Muscle layer of duodenum (tissue), 2 donors: Measurements from ENCODE around the gene PKD1.

Experiments used
- H3K27ac ChIP-seq: one replicate; pipeline ENCODE4 v1.7.0; 2013; ENCODE audit warnings: mild to moderate bottlenecking, low read length
- H3K27me3 ChIP-seq: one replicate; pipeline ENCODE4 v1.7.0; 2013; ENCODE audit warnings: low read depth, mild to moderate bottlenecking, control low read depth, low read length
- H3K36me3 ChIP-seq, 2 donors: one replicate each; pipeline ENCODE4 v1.7.0; 2013; ENCODE audit warnings: low read length in 2 of 2, control low read depth in 1 of 2, mild to moderate bottlenecking in 1 of 2; ENCODE audit not compliant: insufficient read depth in 2 of 2, control insufficient read depth in 1 of 2
- H3K4me1 ChIP-seq, 2 donors: one replicate each; pipeline ENCODE4 v1.7.0; 2013; ENCODE audit warnings: low read length in 2 of 2, mild to moderate bottlenecking in 2 of 2, control low read depth in 1 of 2, moderate library complexity in 1 of 2; ENCODE audit not compliant: insufficient read depth in 2 of 2, control insufficient read depth in 1 of 2
- H3K4me3 ChIP-seq, 2 donors: one replicate each; pipeline ENCODE4 v1.7.0; 2013; ENCODE audit warnings: low read length in 2 of 2, low read depth in 1 of 2, mild to moderate bottlenecking in 1 of 2
- H3K9me3 ChIP-seq, 2 donors: one replicate each; pipeline ENCODE4 v1.7.0; 2013; ENCODE audit warnings: low read length in 2 of 2, control low read depth in 1 of 2, mild to moderate bottlenecking in 1 of 2; ENCODE audit not compliant: control insufficient read depth in 1 of 2
- donor health status: healthy.

Gene PKD1

DNA sequence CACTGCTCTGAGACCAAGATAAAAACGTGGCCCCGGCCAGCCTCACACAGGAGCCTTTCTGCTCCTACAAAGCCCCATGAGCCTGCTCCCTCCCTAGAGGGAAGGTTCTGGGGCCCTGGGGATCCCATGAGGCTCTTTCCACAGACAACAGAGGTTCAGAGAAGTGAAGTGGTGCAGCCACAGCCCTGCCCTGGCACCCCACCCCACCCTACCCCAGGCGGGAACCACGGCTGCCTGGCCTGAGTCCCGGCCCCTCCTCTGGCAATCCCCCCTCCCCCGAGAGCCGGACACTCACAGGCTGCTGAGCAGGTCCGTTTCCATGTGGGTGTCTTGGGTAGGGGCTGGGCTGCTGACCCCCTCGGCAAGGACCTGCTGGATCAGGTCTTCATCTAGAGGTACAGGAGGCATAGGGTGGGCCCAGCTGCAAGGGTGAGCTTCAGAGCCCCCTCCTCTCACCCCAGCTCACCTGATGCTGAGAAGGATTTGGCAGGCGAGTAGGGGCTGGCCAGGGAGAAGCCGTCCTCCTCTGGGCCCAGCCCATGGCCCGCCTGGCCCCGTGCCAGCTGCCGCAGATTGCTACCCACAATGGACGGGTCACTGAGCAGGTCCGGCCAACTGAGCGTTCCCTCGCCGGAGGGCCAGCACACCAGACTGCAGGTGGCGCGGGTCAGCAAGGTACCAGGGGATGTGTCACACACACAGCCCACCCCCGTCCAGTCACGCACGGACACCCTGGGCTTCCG lies 38.7 kb downstream of the PKD1 start:
- no peak overlapping the region for H3K27ac ChIP-seq
- no peaks in the 10 kb centered on the region for H3K9me3 ChIP-seq
- peaks cover 0 to 9% of the 10 kb centered on the region in 2 donors for H3K4me1 ChIP-seq
- no peak overlapping the region for H3K4me3 ChIP-seq
- no peaks in the 10 kb centered on the region for H3K27me3 ChIP-seq
- H3K36me3 ChIP-seq: peaks cover 17 to 68% of the 10 kb centered on the region in 2 donors

DNA sequence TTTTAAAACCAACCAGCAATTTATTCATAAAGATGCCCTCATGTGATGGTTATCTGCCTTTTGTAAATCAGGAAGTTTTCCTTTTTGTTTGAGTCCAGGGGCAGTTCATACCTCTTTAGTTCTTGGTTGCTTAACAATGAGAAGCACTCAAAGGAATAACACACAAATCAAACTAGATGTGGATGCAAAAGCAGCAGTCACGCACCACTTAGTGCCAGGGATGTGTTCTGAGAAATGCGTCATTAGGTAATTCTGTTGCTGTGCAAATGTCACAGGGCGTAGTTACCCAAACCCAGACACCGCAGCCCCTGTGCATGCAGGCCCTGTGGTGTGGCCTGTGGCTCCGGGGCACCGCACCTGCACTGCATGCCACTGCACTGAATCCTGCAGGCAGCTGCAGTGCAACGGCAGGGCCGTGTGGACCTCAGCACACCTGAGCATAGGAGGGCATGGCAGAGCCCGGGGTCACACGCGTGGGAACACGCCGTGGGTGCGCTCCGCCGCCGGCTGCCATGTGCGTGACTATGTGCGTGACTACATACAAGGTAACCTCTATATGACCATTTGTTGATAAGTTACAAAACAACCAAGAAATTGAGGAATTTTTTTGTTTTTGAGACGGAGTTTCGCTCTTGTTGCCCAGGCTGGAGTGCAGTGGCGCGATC lies 39.6 kb downstream of the PKD1 start:
- peaks cover 17 to 74% of the 10 kb centered on the region in 2 donors for H3K36me3 ChIP-seq
- H3K4me3 ChIP-seq: no peak overlapping the region
- peaks cover 0 to 17% of the 10 kb centered on the region in 2 donors for H3K4me1 ChIP-seq
- no peak overlapping the region for H3K27ac ChIP-seq
- H3K27me3 ChIP-seq: no peaks in the 10 kb centered on the region
- no peaks in the 10 kb centered on the region for H3K9me3 ChIP-seq

DNA sequence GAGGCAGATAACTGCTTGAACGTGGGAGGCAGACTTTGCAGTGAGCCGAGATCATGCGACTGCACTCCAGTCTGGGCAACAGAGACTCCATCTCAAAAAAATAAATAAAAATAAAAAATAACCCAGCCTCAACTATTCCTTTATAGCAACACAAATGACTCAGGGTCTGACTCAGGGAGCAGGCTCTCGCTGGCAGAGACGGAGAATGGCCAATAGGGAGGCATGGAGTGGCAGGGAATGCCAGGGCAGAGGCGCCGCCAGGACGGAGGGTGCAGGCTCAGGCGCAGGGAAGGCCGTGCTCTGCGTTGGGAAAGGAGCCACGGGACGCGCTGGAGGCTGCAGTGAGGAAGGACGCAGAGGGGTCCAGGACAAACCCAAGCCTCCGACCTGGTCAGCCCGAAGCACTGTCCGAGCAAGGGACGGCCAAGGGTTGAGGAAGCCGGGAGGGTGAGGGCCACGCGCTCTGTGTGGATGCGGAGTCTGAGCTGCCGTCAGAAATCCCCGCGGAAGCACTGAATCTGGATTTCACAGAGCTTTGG lies 40.3 kb downstream of the PKD1 start:
- Histone ChIP-seq H3K36me3 (peaks cover 17 to 79% of the 10 kb centered on the region in 2 donors), H3K4me1 (peaks cover 0 to 17% of the 10 kb centered on the region in 2 donors), H3K9me3 (no peaks in the 10 kb centered on the region), H3K4me3 (no peak overlapping the region), H3K27me3 (no peaks in the 10 kb centered on the region), H3K27ac (no peak overlapping the region)

DNA sequence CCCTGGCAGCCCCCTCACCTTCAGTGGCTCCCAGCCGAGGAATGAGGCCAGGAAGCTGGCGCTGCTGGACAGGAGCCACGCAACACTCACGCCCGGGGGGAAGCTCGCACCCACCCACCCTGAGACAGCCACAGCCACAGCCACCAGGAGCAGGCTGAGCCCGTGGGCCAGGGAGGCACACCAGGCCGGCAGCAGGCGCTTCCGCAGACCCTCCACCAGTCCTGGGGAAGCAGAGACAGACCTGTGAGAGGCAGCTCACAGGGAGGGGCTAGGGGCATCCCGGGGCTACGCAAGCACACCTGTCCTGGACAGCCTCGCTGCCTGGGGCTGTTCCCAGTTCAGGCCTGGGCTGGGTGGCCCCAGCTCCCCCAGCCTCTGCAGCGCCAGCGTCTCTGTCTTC lies 41.9 kb downstream of the PKD1 start:
- Histone ChIP-seq H3K27ac (no peak overlapping the region), H3K9me3 (no peaks in the 10 kb centered on the region), H3K4me3 (no peak overlapping the region), H3K4me1 (peaks cover 0 to 17% of the 10 kb centered on the region in 2 donors), H3K27me3 (no peaks in the 10 kb centered on the region), H3K36me3 (peaks cover 17 to 79% of the 10 kb centered on the region in 2 donors)

DNA sequence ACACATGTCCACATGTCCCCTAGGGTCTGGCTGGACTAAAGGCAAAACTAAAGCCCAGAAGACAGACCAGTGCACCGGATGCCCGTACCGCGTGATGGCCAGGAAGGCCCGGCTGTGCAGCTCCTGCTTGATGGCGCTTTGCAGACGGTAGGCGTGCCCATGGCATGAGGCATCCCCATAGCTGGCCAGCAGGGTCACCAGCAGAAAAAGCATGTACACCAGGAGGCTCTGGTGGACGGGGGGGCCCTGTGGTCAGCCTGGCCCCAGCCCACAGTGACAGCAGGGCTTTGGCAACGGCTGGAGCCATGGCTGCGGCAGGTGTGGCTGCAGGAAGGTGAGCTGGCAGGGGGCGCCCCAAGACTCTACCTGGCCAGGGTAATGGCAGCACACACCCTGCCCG lies 42.8 kb downstream of the PKD1 start:
- H3K4me1 ChIP-seq: peaks cover 0 to 17% of the 10 kb centered on the region in 2 donors
- no peak overlapping the region for H3K27ac ChIP-seq
- no peaks in the 10 kb centered on the region for H3K9me3 ChIP-seq
- no peaks in the 10 kb centered on the region for H3K27me3 ChIP-seq
- H3K4me3 ChIP-seq: no peak overlapping the region
- peaks cover 17 to 88% of the 10 kb centered on the region in 2 donors for H3K36me3 ChIP-seq

DNA sequence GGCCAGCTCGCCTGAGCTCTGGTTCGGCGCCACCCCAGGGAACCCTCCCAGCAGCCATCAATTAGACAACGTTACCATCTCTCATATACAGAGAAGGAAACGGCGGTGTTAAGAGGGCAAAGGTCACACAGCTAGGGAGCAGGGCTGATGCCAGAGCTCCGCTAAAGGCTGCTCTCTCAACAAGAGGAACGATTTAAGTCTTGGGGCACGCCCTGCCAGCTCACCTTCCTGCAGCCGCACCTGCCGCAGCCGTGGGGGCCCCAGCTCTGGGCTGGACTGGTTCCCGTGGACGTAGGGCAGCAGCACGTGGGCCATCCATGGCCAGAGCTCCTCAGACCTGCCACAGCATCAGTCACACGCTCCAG lies 43.5 kb downstream of the PKD1 start:
- Histone ChIP-seq H3K27ac (no peak overlapping the region), H3K36me3 (peaks cover 17 to 90% of the 10 kb centered on the region in 2 donors), H3K4me1 (peaks cover 0 to 17% of the 10 kb centered on the region in 2 donors), H3K9me3 (no peaks in the 10 kb centered on the region), H3K27me3 (no peaks in the 10 kb centered on the region), H3K4me3 (peak overlapping the region; percentile 26 to 35)

DNA sequence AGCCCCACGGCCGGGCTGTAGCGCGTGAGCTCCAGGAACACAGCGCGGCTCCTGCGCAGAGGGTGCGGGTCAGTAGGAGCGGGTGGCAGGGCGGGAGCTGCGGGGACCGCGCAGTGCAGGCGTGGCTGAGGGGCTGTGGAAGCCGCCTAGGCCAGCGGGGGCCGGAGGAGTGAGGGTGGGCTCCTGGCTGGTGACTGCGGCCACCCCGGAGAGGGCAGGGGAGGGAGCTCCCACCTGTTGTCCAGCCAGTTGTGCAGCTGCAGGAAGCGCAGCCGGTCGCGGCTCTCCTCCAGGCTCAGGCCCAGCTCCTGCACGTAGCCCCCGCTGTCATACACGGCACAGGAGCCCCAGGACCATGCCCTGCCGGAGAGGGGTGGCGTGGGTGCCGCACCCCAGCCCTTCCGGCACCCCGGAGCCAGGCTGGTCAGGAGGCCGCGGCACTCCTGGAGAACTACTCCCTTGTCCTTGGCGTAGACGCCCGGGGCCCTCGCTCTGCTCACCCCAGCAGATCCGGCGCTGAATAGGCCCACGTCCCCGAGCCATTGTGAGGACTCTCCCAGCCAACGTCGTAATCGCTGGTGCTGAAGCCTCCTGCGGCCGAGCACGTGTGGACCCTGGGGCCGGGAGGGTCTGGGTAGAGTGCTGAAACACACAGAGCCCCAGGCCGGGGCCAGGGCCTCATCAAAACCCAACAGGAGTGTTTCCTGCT lies 44.0 kb downstream of the PKD1 start:
- Histone ChIP-seq H3K27ac (no peak overlapping the region), H3K27me3 (no peaks in the 10 kb centered on the region), H3K4me3 (peak overlapping the region; percentile 26 to 35), H3K4me1 (peaks cover 0 to 17% of the 10 kb centered on the region in 2 donors), H3K9me3 (no peaks in the 10 kb centered on the region), H3K36me3 (peaks cover 17 to 90% of the 10 kb centered on the region in 2 donors)

DNA sequence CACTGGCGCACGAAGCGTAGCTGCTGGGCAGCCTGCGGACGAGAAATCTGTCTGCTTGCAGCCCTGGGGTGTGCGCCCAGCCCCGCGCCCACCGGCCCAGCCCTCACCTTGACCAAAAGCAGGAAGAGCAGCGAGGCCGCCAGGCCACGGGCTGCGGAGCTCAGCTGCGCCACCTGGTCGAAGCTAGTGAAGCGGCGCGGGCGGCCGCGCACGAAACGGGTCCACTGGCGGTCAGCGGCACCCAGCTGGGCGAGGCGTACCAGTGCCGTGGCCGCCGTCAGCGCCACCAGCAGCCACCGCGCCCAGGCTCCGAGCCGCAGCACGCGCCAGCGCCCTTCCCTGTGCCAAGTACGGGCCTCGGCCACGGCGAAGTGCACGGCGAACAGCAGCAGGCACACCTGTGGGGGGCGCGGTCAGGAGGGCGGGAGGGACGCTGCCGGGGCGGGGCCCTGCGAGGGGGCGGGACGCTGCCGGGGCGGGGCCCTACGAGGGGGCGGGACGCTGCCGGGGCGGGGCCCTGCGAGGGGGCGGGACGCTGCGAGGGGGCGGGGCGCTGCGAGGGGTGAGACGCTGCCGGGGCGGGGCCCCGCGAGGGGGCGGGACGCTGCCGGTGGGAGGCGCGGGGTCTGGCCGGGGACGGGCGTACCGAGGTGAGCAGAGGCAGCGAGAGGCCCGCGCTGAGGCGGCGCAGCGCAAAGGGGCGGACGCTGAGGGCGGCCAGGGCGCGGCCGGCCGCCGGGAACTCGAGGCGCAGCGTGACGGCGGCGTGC lies 44.7 kb downstream of the PKD1 start:
- Histone ChIP-seq H3K36me3 (peaks cover 14 to 94% of the 10 kb centered on the region in 2 donors), H3K27me3 (no peaks in the 10 kb centered on the region), H3K9me3 (no peaks in the 10 kb centered on the region), H3K27ac (no peak overlapping the region), H3K4me3 (peak overlapping the region in 1 of 2 donors; percentile 35), H3K4me1 (peaks cover 0 to 17% of the 10 kb centered on the region in 2 donors)

DNA sequence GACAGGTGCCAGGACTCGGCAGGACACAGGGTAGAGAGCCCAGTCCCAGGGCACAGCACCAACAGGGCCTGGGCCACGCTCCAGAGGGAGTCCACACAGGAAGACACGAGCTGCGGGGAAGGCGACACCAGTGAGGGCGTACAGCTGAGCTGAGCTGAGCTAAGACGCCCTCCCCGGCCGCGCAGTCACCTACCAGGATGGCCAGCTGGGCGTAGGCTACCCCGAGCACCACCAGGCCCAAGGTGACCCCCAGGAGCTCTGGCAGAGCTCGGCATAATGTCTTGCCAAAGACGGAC lies 45.3 kb downstream of the PKD1 start:
- Histone ChIP-seq H3K27ac (no peak overlapping the region), H3K4me1 (peaks cover 0 to 17% of the 10 kb centered on the region in 2 donors), H3K9me3 (no peaks in the 10 kb centered on the region), H3K4me3 (no peak overlapping the region), H3K27me3 (no peaks in the 10 kb centered on the region), H3K36me3 (peaks cover 9 to 93% of the 10 kb centered on the region in 2 donors)

DNA sequence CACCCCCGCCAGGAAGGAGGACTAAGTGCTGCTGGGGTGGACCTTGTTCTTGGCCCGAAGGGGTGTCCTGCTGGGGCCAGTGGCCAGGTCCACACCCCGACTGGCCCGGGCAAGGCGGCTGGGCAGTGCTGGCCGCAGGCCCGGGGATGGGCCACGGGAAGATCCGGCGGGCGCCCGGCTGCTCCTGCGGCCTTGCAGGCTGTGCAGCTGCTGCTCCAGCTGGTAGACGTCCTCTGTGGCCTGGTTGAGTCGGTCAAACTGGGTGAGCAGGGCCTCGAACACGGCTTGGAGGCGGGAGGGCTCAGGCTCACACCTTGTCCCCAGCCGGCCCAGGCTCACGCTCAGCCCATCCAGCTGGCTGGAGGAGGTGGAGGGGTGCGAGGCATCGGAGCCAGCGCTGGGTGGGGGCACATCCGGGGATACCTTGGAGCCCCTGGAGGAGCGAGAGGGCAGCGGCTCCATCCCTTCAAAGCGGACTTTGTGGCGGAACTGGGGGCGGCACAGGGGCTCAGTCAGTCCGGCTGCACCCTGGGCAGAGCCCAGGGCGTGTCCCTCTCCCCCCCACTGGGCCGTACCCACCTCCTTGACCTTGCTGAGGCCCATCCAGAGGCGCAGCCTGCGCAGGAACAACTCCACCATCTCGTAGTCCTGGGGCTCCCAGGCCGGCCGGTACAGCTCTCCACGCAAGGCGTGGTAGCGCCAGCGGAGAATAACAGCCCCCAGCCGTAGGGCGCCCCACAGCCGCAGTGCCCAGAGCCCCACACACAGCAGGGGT lies 45.8 kb downstream of the PKD1 start:
- Histone ChIP-seq H3K27ac (no peak overlapping the region), H3K27me3 (no peaks in the 10 kb centered on the region), H3K36me3 (peaks cover 9 to 93% of the 10 kb centered on the region in 2 donors), H3K4me3 (no peak overlapping the region), H3K4me1 (peaks cover 0 to 17% of the 10 kb centered on the region in 2 donors), H3K9me3 (no peaks in the 10 kb centered on the region)
